Esophagus muscularis mucosa (tissue), 4 donors: ENCODE measurements around the gene TYSND1. TPM values are rescaled to one million over a fixed set of nuclear protein-coding genes. Genes with fewer than 3 reads are reported as not detected.

Source experiments
- DNase-seq: peaks from one replicate; pipeline ENCODE4 v3.0.0-alpha.2; 2017; ENCODE audit errors: extremely low spot score
- H3K27ac ChIP-seq, 4 donors: fragments of 200-600 bp; sonication (generic); replicated peaks in 1 of 4; 1 replicate in 3 of 4; 2 replicates in 1 of 4; pipeline ENCODE4 v1.5.1; 2016 to 2019; ENCODE audit warnings: mild to moderate bottlenecking in 1 of 4
- H3K27me3 ChIP-seq, 4 donors: fragments of 200-600 bp; sonication (generic); one replicate each; pipeline versions ENCODE4 v1.5.1 to v1.6.0; 2016 to 2019
- H3K36me3 ChIP-seq, 4 donors: fragments of 200-600 bp; sonication (generic); one replicate each; pipeline ENCODE4 v1.5.1; 2016 to 2019
- H3K4me1 ChIP-seq, 4 donors: fragments of 200-600 bp; sonication (generic); one replicate each; pipeline ENCODE4 v1.5.1; 2016 to 2019
- H3K4me3 ChIP-seq, 4 donors: fragments of 200-600 bp; sonication (generic); 1 replicate in 2 of 4; 2 replicates in 2 of 4; pipeline ENCODE4 v1.5.1; 2016 to 2019; ENCODE audit warnings: mild to moderate bottlenecking in 4 of 4, moderate library complexity in 1 of 4
- H3K9me3 ChIP-seq, 4 donors: fragments of 200-600 bp; sonication (generic); 1 replicate in 3 of 4; 2 replicates in 1 of 4; pipeline ENCODE4 v1.5.1; 2016 to 2019
- CTCF ChIP-seq, 3 experiments: fragments of 200-600 bp in 2 of 3; fragments of 450-650 bp in 1 of 3; sonication (generic) in 2 of 3; IDR thresholded peaks; one replicate each; pipeline ENCODE4 v1.5.1; 2017 to 2019; ENCODE audit warnings: antibody characterized with exemption in 3 of 3, mild to moderate bottlenecking in 2 of 3, moderate library complexity in 1 of 3
- EP300 ChIP-seq: sonication (generic); formaldehyde crosslinking; IDR thresholded peaks from one replicate; pipeline ENCODE4 v1.6.1; 2017; ENCODE audit warnings: antibody characterized with exemption
- POLR2A ChIP-seq: fragments of 450-650 bp; IDR thresholded peaks from one replicate; pipeline ENCODE4 v1.6.1; 2017; ENCODE audit warnings: antibody characterized with exemption, moderate library complexity, mild to moderate bottlenecking, low read depth
- POLR2AphosphoS5 ChIP-seq, 2 donors: sonication (generic); formaldehyde crosslinking; IDR thresholded peaks; one replicate each; pipeline ENCODE4 v1.6.1; 2017; ENCODE audit warnings: antibody characterized with exemption in 2 of 2
- WGBS: methylation state at CpG from one replicate; pipeline ENCODE4 v1.1.5; 2018; 5-methylcytosine and 5-hydroxymethylcytosine counted together
- intact Hi-C: fragments of 100-400 bp; cut with DNase I; formaldehyde crosslinking; loops from one replicate; pipeline ENCODE4 v1.15.1; 2023
- total RNA-seq, 4 donors: library from RNA; depleted of rRNA; stranded (reverse); fragments of >200 nt; gene quantifications; one replicate each; pipeline versions ENCODE4 v1.1.0 to v1.2.1, GENCODE V29; 2016

The TYSND1 gene
- total RNA-seq, 4 donors from 2014 or later: 6.0 to 12.2 (median 9.3) TPM

- TF ChIP-seq EP300 (no peak), POLR2AphosphoS5 (IDR thresholded peaks at IDR 0.05) (no peak), CTCF (IDR thresholded peaks at IDR 0.05) (no peak), POLR2A (no peak)
- H3K4me1 ChIP-seq: no peaks in the 10 kb centered on the region
- H3K27ac ChIP-seq: no peak overlapping the region
- DNase-seq: no peak
- H3K36me3 ChIP-seq: peaks cover 16 to 65% (median 50%) of the 10 kb centered on the region in 4 donors
- no peaks in the 10 kb centered on the region for H3K27me3 ChIP-seq
- 92% methylated on average over 7 of the region's 7 CpGs for WGBS
- H3K9me3 ChIP-seq: no peaks in the 10 kb centered on the region
- intact Hi-C loops: no loop called here
- no peak overlapping the region for H3K4me3 ChIP-seq
Observed at GRCh38 chr10:70092389-70092718, 54.1 kb downstream of the TYSND1 start.

GRCh38 chr10:70090951-70091350, 55.5 kb downstream of the TYSND1 start:
- 92% methylated on average over 5 of the region's 5 CpGs for WGBS
- H3K4me1 ChIP-seq: no peaks in the 10 kb centered on the region
- intact Hi-C loops: no loop called here

GRCh38 chr10:70090013-70090412, 56.5 kb downstream of the TYSND1 start:
- no peaks in the 10 kb centered on the region for H3K4me1 ChIP-seq
- H3K36me3 ChIP-seq: peaks cover 16 to 46% (median 38%) of the 10 kb centered on the region in 4 donors
- no peaks in the 10 kb centered on the region for H3K9me3 ChIP-seq
- H3K27ac ChIP-seq: no peak overlapping the region
- TF ChIP-seq POLR2A (no peak), POLR2AphosphoS5 (IDR thresholded peaks at IDR 0.05) (no peak), CTCF (IDR thresholded peaks at IDR 0.05) (no peak), EP300 (no peak)
- DNase-seq: no peak
- H3K4me3 ChIP-seq: no peak overlapping the region
- intact Hi-C loops: no loop called here
- 96% methylated on average over 8 of the region's 8 CpGs for WGBS
- H3K27me3 ChIP-seq: no peaks in the 10 kb centered on the region

More at GRCh38 chr10:70090951-70091350, 55.5 kb downstream of the TYSND1 start:
- no peak for TF ChIP-seq EP300
- TF ChIP-seq POLR2AphosphoS5 (IDR thresholded peaks at IDR 0.05): no peak
- TF ChIP-seq CTCF (IDR thresholded peaks at IDR 0.05): no peak
- no peak for TF ChIP-seq POLR2A
- no peak overlapping the region for H3K27ac ChIP-seq
- DNase-seq: no peak
- no peaks in the 10 kb centered on the region for H3K27me3 ChIP-seq
- no peaks in the 10 kb centered on the region for H3K9me3 ChIP-seq
- no peak overlapping the region for H3K4me3 ChIP-seq
- peaks cover 16 to 53% (median 42%) of the 10 kb centered on the region in 4 donors for H3K36me3 ChIP-seq

- Histone ChIP-seq H3K4me3 (no peak overlapping the region), H3K9me3 (no peaks in the 10 kb centered on the region), H3K27me3 (no peaks in the 10 kb centered on the region), H3K27ac (no peak overlapping the region), H3K36me3 (peaks cover 13 to 32% (median 21%) of the 10 kb centered on the region in 4 donors), H3K4me1 (no peaks in the 10 kb centered on the region)
- intact Hi-C loops: no loop called here
- TF ChIP-seq CTCF (IDR thresholded peaks at IDR 0.05) (no peak), POLR2AphosphoS5 (IDR thresholded peaks at IDR 0.05) (no peak), EP300 (no peak), POLR2A (no peak)
- DNase-seq: no peak
- 84% methylated on average over 3 of the region's 3 CpGs for WGBS
Observed at GRCh38 chr10:70088308-70088698, 58.2 kb downstream of the TYSND1 start.

Other genes starting within 250 kb of the TYSND1 start
- 10 to 100 TPM in 3 of 4 donors, 1 to 10 TPM in 1; 6.2 to 17.8 (median 15.4) TPM for gene MACROH2A2, start 93.9 kb downstream of the TYSND1 start, total RNA-seq
- gene AIFM2, start 13.9 kb downstream of the TYSND1 start, total RNA-seq: 10 to 100 TPM; 13.3 to 21.8 (median 17.2) TPM
- 10 to 100 TPM; 73.6 to 87.6 (median 80.5) TPM for gene SAR1A, start 23.8 kb upstream of the TYSND1 start, total RNA-seq
- 100 to 1,000 TPM in 1 of 4 donors, 10 to 100 TPM in 3; 72.6 to 105 (median 82.2) TPM for gene PPA1, start 86.7 kb upstream of the TYSND1 start, total RNA-seq
- not detected for gene NPFFR1, start 137.3 kb upstream of the TYSND1 start, total RNA-seq
- gene LRRC20, start 235.9 kb upstream of the TYSND1 start, total RNA-seq: 10 to 100 TPM in 3 of 4 donors, 1 to 10 TPM in 1; 6.6 to 17.0 (median 13.4) TPM